Hypothalamus (tissue), 51 donors: ENCODE results near the gene PRKAR1B.
"Not testable (repeated sequence)": the region's sequence is repeated elsewhere in the genome, so short reads cannot be mapped to it uniquely, and the experiment has no call there.

ENCODE experiments used
- DNase-seq, 51 donors: peaks; one replicate each; lab custom pipeline; 2025; lab: John Stamatoyannopoulos, UW

Gene PRKAR1B

GRCh38 chr7:759569-759968, 32.5 kb upstream of the PRKAR1B start:
- DNase-seq, result no peak

DNA sequence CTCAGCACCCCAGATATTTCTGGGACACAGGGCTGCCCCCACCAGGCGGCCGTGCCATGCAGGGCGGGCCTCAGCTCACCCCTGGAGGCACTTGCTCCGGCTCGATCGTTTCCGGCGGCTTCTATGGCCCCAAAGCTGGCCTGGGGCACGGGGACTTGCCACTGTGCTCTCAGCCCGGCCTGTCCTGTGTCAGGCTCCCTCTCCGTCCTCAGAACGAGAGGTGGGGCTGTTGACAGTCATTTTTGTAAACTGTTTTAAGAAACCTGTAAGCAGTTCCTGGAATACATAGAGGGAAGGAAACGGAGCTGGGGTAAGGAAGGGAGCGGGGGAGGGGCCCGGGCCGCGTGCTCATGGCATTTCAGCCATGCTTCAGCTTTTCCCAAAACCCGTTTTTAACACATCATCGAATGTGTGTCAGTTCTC, 30.7 kb upstream of the PRKAR1B start:
- DNase-seq, result no peak

DNA sequence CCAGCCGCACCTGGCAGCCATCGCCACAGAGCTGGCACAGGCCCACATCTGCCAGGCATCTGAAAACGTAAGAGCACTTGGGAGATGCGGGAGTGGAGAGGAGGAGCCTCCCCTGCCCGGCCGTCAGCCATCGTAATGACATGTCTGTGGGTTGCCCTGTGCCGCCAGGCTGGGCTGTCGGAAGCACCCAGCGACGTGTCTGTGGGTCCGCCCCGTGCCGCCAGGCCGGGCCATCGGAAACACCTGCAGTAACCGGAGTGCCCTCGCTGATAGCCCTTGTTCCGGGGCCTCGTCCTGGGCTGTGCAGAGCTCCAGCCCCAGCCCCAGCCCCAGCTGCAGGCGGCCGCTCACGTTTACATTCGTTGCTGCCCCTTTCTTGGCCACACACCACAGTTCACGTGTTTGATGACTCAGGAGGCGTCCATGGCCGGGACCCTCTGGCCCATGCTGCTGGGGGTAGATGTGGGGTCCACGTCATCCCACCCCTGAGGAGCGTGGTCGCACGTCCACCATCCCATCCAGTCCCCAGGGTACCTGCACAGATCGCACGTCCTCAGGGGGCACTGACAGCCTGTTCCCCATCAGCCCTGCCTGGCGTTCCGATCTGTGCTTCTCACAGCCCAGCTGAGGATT, 30.0 kb upstream of the PRKAR1B start:
- DNase-seq, result no peak

GRCh38 chr7:756231-756927, 29.3 kb upstream of the PRKAR1B start:
- DNase-seq, result no peak

GRCh38 chr7:755413-755805, 28.3 kb upstream of the PRKAR1B start:
- DNase-seq, result no peak

GRCh38 chr7:754531-755412, 27.7 kb upstream of the PRKAR1B start:
- DNase-seq, result no peak

GRCh38 chr7:753190-753589, 26.1 kb upstream of the PRKAR1B start:
- DNase-seq, result no peak

DNA sequence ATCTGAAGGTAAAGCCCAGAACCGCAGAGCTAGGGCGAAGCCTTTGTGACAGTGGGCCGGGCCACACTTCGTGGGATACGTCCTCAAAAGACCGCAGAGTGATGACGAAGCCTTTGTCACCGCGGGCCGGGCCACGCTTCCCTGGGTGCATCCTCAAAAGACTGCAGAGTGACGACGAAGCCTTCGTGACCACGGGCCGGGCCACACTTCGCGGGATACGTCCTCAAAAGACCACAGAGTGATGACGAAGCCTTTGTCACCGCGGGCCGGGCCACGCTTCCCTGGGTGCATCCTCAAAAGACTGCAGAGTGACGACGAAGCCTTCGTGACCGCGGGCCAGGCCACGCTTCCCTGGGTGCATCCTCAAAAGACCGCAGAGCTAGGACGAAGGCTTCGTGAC, 25.2 kb upstream of the PRKAR1B start:
- DNase-seq, result not testable (repeated sequence)

- DNase-seq, result no peak
Measured at GRCh38 chr7:751826-752225, 24.7 kb upstream of the PRKAR1B start.

DNA sequence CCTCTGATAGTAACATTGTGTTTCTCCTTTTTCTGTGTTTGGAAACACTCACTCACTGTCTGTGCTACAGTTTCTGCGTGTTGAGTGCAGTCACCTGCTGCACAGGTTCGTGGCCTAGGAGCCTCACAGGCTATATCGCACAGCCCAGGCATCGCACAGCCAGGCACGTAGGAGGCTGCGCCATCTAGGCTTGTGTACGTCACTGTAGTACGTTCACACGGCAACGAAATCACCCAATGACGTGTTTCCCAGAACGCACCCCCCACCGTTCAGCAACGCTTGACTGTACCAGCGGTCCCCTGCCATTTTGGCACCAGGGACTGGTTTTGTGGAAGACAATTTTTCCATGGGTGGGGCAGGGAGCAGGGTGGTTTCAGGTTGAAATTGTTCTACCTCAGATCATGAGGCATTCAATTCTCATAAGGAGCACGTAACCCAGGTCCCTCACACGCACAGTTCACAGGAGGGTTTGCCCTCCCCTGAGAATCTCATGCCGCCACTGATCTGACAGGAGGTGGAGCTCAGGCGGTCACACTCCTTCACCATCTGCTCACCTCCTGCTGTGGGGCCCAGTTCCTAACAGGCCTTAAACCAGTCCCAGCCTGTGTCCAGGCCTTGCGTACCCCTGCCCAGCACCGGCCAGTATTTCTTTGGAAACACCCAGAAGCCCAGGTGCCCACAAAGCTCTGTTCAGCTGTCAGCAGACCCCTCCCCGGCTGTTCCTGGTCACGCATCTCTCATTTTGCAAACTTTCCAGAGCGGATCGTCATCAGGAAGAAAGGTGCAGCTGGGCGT, 23.2 kb upstream of the PRKAR1B start:
- DNase-seq, result no peak

- DNase-seq, result peak in 6 of 51 donors; percentile 4 to 23 (median 8)
Measured at GRCh38 chr7:749140-749551, 22.1 kb upstream of the PRKAR1B start.

DNA sequence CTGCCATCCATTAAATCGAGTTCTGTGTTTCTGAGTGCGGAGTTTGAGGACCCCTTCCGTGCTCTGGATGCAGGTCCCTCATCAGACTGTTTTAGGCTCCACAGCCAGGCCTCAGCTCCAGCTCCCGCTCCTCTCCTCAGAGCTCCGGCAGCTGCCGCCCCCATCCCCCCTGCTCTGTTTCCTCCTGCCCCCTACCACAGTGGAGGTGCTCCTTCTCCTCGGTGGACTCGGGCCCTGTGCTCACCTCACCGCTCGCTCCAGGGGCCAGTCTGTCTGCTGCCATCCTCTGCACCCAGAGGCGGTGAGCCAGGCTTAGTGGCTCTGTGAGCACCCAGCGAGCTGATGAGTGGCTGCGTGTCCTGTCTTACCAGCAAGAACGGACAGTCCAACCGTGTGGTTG, 21.4 kb upstream of the PRKAR1B start:
- DNase-seq, result no peak

GRCh38 chr7:747186-747585, 20.1 kb upstream of the PRKAR1B start:
- no peak for DNase-seq

DNA sequence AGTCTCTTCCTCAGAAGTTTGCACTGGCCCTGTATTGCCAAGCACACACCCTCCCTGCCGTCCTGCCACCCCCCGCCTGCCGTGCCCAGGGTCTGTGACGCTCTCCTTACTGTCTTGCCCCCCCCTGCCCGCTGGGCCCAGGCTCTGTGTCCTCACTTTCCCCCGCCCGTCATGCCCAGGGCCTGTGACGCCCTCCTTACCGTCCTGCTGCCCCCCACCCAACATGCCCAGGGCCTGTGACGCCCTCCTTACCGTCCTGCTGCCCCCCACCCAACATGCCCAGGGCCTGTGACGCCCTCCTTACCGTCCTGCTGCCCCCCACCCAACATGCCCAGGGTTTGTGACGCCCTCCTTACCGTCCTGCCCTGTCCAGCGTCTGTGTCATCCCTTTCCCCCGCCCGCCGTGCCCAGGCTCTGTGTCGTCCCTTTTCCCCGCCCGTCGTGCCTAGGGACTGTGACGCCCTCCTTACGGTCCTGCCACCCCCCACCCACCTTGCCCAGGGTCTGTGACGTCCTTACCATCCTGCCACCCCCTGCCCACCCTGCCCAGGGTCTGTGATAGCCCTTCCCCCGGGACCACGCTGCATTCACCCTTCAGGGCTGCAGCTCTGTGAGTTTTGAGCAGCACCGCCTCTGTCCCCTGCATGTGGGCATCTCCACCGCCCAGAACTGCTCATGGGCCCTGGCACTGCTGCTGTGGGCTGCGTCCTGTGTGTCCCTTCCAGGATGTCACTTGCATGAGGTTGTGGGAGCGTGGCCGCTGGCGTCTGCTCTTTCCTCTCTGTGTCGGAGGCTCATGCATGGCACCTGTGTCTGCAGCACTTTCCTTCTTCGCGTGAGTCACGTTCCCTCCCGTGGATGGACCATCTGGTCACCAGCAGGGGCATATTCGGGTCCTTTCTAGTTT, 19.3 kb upstream of the PRKAR1B start:
- no peak for DNase-seq

DNA sequence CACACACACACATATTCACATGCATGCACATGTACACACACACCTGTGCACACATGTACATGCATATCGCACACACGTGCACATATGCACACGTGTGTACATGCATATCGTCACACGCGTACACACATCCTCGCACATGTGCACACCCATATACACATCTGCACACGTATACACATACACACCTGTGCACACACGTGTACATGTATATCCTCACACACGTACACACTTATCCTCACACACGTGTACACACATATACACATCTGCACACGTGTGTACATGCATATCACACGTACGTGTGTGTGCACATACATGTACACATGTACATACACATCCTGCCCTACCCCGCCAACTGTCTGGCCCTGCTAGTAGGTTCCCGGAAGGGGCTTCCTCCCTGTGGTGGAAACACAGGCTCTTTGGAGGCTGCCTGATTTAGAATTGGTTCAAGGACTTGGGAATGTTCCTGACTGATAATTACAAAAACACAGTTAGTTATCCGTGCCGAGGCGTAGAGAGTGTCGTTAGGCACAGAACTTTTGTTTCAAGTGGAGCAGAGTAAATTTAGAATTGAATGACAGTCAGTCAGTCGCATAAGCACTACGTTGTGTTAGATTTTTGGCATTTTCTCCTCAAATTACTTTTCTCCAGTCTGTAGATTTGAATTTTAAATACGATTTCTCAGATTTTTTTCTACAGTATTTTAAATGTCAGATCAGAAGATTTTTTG, 18.5 kb upstream of the PRKAR1B start:
- DNase-seq, result no peak

GRCh38 chr7:744854-745430, 17.9 kb upstream of the PRKAR1B start:
- DNase-seq, result no peak

- not testable (repeated sequence) for DNase-seq
Measured at GRCh38 chr7:744128-744520, 17.0 kb upstream of the PRKAR1B start.

GRCh38 chr7:743341-744127, 16.5 kb upstream of the PRKAR1B start:
- not testable (repeated sequence) for DNase-seq
